ENCODE measurements around the gene GLTP. TPM values are rescaled to one million over a fixed set of nuclear protein-coding genes. Genes with fewer than 3 reads are reported as not detected.
A peak's percentile ranks its signal among the peaks of the same experiment; 100 is the strongest.
"Not testable (repeated sequence)": the region's sequence is repeated elsewhere in the genome, so short reads cannot be mapped to it uniquely, and the experiment has no call there.

Gene GLTP
- total RNA-seq, 4 donors from 2014 or later, result 207 to 654 (median 526) TPM

DNA sequence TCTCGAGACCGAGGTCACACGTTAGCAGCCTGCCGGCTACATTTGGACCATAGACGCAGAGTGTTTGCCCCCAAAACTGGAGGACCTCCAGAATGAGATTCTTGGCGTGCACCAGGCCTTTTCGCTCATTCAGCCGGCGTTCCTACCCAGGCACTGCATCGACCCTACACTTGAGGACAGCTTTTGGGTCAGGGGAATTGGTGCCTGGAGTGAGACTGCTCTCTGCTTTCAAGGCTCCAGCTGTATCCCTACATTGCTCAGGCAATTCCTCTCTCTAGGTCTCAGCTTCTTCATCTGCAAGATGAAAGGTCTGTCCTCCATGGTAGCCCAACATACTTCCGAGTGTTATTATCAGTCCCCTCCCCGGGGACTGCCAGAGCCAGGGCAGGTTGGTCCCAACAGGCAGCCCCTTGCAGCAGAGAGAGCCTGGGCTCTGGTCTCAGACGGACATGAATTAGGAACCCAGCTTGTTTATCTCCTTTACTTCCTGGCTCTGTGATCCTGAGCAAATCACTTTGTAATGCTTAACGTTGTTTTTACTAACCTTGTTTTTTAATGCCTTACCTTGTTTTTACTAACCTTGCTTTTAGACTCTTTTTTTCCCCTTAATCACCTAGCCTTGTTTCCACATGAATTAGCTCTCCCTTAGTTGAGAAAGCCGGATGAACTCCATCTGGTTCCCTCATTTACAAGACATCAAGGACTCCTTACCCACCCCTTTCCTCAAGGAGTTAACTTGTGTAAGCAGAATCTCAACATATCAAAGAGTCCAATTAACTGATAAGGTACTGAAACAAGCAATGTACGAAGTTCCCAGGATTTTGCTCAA lies 20.6 kb upstream of the GLTP start:
- TF ChIP-seq EP300 (IDR thresholded peaks at IDR 0.05) (no peak), POLR2AphosphoS5 (IDR thresholded peaks at IDR 0.05) (no peak), POLR2A (IDR thresholded peaks at IDR 0.05) (no peak)
- TF ChIP-seq, protein P1, sequence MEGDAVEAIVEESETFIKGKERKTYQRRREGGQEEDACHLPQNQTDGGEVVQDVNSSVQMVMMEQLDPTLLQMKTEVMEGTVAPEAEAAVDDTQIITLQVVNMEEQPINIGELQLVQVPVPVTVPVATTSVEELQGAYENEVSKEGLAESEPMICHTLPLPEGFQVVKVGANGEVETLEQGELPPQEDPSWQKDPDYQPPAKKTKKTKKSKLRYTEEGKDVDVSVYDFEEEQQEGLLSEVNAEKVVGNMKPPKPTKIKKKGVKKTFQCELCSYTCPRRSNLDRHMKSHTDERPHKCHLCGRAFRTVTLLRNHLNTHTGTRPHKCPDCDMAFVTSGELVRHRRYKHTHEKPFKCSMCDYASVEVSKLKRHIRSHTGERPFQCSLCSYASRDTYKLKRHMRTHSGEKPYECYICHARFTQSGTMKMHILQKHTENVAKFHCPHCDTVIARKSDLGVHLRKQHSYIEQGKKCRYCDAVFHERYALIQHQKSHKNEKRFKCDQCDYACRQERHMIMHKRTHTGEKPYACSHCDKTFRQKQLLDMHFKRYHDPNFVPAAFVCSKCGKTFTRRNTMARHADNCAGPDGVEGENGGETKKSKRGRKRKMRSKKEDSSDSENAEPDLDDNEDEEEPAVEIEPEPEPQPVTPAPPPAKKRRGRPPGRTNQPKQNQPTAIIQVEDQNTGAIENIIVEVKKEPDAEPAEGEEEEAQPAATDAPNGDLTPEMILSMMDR (IDR thresholded peaks at IDR 0.05), result no peak
- peak overlapping the region; percentile 79 for H3K27ac ChIP-seq
- H3K36me3 ChIP-seq, result peaks cover 31% of the 10 kb centered on the region
- DNase-seq (ENCODE audit: low spot score in 2 of 2), result no peak
- no peaks in the 10 kb centered on the region for H3K9me3 ChIP-seq
- 8% methylated on average over 7 of the region's 16 CpGs for WGBS
- peak overlapping the region; percentile 69 for H3K4me3 ChIP-seq
- H3K4me1 ChIP-seq, result peaks cover 26% of the 10 kb centered on the region
- H3K27me3 ChIP-seq, result no peaks in the 10 kb centered on the region

DNA sequence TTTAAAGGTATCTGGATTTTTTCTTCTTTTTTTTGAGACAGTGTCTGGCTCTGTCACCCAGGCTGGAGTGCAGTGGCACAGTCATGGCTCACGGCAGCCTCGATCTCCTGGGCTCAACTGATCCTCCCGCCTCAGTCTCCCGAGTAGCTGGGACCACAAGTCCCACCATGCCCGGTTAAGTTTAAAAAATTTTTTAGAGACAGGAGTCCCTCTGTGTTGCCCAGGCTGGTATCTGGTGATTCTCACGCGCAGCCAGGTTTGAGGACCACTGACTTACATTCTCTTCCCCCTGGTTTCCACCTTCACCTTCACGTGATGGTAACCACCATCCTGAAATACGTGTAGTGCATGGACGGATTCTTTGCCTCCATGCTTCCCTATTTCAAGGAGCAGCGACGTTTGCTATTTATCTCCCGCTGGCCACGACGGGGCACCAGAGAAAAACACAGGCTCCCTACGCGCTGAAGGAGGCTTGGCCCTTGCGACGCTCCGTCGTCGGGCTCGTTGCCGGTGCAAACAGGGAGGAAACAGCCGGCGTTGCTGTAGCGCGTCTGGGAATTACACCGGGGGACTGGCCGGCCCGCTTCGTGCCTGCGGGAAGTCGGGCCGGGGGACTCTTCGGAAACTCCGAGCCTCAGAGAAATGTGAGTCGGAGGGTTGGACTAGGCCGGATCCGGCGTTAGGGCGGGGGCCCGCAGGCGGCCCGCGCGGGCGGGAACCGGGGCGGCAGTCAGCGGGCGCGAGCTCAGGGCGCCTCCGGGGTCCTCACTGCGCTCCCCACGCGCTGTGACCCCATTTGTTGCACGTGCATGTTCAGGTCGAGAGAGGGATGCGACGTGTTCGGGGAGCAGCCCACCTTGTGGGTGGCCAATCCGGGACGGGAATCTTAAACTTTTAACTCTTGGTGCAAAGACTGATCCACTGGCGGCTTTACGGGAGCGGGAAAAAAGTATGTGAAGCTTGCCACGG lies 19.7 kb upstream of the GLTP start, which contains the start of gene TCHP:
TSS of gene TCHP (plus strand) at position 492 of the 969 bp plus-strand sequence. CDS start 2,753 bp downstream, outside the sequence.
- Histone ChIP-seq H3K4me3 (peak within 1 kb of the TSS; percentile 69), H3K27me3 (no peaks in the 10 kb centered on the region), H3K4me1 (peaks cover 26% of the 10 kb centered on the region), H3K27ac (peak within 1 kb of the TSS; percentile 79), H3K9me3 (no peaks in the 10 kb centered on the region), H3K36me3 (peaks cover 22% of the 10 kb centered on the region)
- peak; percentile 88 to 90 for DNase-seq (ENCODE audit: low spot score in 2 of 2)
- 2% methylated on average over 15 of the region's 69 CpGs for WGBS
- TF ChIP-seq EP300 (IDR thresholded peaks at IDR 0.05), result no peak
- TF ChIP-seq, protein P1 (IDR thresholded peaks at IDR 0.05), result peak in 1 of 2 donors; percentile 20
- TF ChIP-seq POLR2AphosphoS5 (IDR thresholded peaks at IDR 0.05), result peak in 2 of 3 donors; percentile 62 to 99
- no peak for TF ChIP-seq POLR2A (IDR thresholded peaks at IDR 0.05)

DNA sequence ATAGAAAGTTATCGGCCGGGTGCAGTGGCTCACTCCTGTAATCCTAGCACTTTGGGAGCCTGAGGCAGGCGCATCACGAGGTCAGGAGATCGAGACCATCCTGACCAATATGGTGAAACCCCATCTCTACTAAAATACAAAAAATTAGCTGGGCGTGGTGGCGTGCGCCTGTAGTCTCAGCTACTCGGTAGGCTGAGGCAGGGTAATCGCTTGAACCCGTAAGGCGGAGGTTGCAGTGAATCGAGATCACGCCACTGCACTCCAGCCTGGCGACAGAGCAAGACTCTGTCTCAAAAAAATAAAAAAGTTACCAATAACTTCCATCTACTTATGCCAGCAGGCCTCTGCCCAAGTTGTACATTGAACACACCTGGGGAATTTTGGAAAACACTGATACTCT lies 19.0 kb upstream of the GLTP start:
- peaks cover 15% of the 10 kb centered on the region for H3K36me3 ChIP-seq
- peak overlapping the region; percentile 79 for H3K27ac ChIP-seq
- H3K4me3 ChIP-seq, result peak overlapping the region; percentile 69
- DNase-seq (ENCODE audit: low spot score in 2 of 2); H3K9me3 ChIP-seq; H3K27me3 ChIP-seq: not testable (repeated sequence)
- H3K4me1 ChIP-seq, result peaks cover 26% of the 10 kb centered on the region
- WGBS, result 75% methylated on average over 15 of the region's 15 CpGs

DNA sequence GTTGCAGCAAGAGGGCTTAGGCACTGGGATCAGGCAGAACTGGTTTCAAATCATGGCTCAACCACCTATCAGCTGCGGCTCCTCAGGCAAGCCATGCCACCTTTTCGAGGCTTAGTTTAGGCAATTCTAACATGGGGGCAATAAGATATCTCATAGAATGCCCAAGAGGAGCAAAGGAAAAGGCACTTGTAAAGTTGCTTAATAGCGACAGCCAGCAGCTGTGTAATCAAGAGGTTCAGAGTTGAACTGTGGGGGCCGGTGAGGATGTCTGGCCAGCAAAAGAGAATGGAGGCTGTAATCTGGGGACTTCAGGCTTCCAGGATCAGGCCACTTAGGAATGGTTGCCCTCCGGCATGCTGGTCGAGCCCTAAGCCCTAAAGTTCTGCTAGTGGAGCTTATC lies 16.7 kb upstream of the GLTP start:
- WGBS, result 89% methylated on average over 6 of the region's 6 CpGs
- Histone ChIP-seq H3K36me3 (no peaks in the 10 kb centered on the region), H3K27ac (no peak overlapping the region), H3K4me3 (no peak overlapping the region), H3K27me3 (no peaks in the 10 kb centered on the region), H3K9me3 (no peaks in the 10 kb centered on the region), H3K4me1 (peaks cover 34% of the 10 kb centered on the region)
- no peak for TF ChIP-seq POLR2AphosphoS5 (IDR thresholded peaks at IDR 0.05)
- no peak for TF ChIP-seq POLR2A (IDR thresholded peaks at IDR 0.05)
- no peak for TF ChIP-seq EP300 (IDR thresholded peaks at IDR 0.05)
- TF ChIP-seq, protein P1 (IDR thresholded peaks at IDR 0.05), result no peak
- DNase-seq (ENCODE audit: low spot score in 2 of 2), result no peak

DNA sequence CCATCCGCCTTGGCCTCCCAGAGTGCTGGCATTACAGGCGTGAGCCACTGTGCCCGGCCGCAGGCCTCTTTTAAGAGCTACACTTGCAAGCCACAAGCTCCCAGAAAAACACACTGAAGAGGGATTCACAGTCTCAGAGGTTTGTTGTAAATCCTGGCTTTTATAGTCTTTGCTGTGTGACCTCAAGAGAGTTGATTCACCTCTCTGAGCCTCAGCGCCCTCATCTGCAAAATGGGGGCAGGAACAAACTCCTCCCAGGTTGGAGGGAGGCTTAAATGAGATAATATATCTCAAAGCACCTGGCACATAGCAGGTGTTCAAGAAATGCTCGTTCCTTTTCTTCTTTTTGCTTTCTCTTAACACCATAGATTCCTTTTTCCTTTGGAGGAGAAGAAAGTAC lies 15.8 kb upstream of the GLTP start:
- Histone ChIP-seq H3K9me3 (no peaks in the 10 kb centered on the region), H3K36me3 (no peaks in the 10 kb centered on the region), H3K27me3 (no peaks in the 10 kb centered on the region), H3K4me3 (no peak overlapping the region), H3K27ac (no peak overlapping the region), H3K4me1 (peaks cover 31% of the 10 kb centered on the region)
- 89% methylated on average over 6 of the region's 6 CpGs for WGBS
- no peak for DNase-seq (ENCODE audit: low spot score in 2 of 2)
- TF ChIP-seq EP300 (IDR thresholded peaks at IDR 0.05), result no peak
- TF ChIP-seq POLR2A (IDR thresholded peaks at IDR 0.05), result no peak
- TF ChIP-seq POLR2AphosphoS5 (IDR thresholded peaks at IDR 0.05), result no peak
- TF ChIP-seq, protein P1 (IDR thresholded peaks at IDR 0.05), result no peak

Data from suprapubic skin (tissue), 4 donors.